SW480 (cell line): ENCODE measurements around the gene HS2ST1.

Source experiments
- DNase-seq: peaks from one replicate; pipeline ENCODE4 v3.0.0-alpha.2; 2016; ENCODE audit warnings: low spot score

HS2ST1 gene

DNA sequence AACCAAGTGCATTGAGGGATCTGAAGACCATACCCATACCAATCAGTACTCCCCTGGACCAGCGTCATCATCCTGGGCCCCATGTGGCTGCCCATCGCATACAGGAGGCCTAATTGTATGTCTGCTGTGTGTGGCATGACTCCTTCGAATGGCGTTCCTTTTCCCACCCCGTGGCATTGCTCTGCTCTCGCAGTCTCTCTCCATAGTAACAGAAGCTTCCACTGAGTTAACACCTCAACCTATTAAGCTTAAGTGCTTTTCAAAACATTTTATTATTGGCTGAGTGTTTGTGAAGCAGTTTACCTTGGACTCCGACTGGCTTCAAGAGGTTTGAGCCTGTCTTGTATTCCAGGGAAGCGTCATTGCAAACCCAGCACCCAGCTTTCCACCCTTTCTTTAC, 227.1 kb downstream of the HS2ST1 start:
- DNase-seq: no peak

DNA sequence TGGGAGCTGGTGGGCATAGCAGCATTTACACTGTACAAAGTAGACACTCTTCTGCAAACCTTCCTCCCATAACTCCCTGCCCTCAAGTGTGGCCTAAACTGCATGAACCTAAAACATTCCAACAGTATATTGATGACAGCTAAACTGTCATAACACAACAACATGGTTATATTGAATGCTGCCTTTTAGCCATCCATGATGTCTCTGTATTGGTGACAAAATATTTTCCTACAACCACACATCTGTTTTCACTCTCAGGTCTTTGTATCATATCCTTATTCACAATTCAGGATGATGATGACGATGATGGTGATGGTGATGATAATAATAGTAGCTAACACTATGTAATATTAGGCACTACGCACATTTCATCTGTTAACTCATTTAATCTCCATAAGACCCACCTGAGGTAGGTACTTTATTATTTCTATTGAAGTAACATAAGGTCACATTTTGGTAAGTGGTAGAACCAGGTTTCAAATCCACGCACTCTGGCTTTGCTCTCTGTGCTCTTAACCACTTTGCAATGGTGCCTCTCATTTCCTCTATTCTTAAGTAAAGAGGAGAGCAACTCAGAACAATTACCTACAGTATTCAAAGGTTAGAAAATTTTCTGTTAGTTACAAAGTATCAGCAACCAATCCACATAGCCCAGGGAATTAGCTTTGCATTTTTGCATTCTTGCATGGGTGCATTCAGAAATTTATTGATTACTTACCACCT, 229.1 kb downstream of the HS2ST1 start:
- no peak for DNase-seq

DNA sequence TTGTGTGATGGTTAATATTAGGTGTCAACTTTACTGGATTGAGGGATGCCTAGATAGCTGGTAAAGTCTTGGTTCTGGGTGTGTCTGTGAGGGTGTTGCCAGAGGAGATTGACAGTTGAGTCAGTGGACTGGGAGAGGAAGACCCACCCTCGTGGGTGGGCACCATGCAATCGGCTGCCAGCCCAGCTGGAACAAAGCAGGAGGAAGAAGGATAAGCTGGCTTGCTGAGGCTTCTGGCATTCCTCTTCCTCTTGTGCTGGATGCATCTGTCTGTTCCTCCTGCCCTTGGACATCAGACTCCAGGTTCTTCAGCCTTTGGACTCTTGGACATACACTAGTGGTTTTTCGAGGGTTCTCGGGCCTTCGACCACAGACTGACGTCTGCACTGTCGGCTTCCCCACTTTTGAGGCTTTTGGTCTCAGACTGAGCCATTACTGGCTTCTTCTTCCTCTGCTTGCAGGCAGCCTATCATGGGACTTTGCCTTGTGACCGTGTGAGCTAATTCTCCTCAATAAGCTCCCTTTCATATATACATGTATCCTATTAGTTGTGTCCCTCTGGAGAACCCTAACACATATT, 230.0 kb downstream of the HS2ST1 start:
- DNase-seq: peak; percentile 2

DNA sequence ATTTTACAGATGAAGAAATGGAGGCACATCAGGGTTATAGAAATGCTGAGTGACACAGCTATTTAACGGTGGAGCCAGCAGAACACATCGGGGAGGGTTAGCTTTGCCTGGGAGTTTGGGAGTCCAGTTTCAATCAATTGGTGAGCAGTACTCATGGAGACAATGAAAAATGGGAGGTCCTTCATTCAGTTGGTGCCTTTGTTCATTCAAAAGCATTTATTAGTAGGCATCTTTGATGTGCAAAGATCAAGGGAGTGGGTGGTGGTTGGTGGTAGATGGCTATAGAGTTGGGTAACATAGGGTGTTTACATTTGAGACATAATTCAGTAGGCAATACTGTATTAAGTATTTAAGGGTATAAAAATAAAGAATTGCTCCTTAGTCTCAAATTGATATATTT, 230.5 kb downstream of the HS2ST1 start:
- DNase-seq: peak; percentile 92

DNA sequence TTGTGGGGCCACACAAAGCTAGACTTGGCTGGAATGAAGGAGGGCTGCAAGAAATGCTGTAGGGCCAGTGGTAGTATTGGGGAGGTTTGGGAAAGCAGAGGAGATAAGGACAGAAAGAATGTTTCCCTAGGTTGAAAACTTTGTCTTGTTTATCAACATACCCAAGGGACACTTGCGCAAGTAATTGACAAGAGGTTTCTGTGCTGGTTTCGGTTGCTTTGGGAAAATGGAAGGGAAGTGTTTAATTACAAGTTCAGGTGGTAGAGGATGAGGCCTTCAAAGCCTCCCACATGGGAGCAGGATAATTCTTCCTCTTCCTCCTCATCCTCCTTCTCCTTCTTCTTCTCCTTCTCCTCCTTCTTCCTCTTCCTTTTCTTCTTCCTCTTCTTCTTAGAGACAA, 232.1 kb downstream of the HS2ST1 start:
- DNase-seq: no peak

DNA sequence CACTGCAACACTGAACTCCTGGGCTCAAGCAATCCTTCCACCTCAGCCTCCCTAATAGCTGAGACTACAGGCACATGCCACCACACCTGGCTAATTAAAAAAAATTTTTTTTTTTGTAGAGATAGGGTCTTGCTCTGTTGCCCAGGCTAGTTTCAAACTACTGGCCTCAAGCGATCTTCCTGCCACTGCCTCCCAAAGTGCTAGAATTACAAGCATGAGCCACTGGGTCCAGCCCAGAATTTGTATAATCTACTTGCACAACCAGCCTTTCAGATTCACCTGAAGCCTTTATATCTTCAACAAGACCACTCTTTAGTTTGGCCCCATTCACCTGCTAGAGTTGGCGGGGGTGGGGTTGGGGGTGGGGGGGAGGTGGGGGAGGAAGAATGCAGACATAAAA, 232.6 kb downstream of the HS2ST1 start:
- DNase-seq: no peak

DNA sequence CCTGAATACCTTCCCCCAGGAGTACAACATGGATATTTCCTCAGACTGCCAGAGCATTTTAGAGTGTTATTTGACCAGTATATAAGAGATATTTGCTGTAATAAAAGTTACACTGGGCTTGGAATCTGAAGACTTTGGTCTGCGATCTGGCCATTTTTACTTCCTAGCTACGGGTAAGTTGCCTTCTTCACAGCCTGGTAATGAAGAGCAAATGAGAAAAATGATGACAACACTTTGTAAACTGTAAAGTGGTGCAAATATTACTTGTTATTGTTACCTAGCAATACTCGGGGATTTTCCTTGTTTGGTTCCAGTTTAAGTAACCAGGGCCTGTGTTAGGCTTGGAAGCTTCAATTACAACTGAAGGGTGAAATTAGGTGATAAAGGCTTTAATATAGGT, 233.4 kb downstream of the HS2ST1 start:
- no peak for DNase-seq

DNA sequence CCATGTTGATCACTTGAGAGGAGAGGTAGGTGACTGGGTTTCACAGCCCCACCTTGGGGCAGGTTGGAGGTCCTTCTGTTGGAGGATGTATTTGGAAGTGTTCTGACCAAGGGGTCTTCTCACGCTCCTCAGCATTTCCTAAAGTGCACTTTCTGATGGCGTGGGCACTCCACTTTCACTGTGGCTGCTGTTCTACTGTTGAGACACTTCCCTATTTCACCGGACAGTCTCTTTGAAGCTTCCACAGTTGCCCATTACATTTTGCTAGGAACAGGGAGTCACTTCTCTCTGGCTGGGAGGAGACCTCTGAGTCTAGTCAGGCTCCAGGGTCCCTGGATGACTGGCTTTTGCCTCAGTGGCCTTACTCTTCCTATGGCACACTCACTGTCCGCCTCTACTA, 234.2 kb downstream of the HS2ST1 start:
- DNase-seq: no peak

DNA sequence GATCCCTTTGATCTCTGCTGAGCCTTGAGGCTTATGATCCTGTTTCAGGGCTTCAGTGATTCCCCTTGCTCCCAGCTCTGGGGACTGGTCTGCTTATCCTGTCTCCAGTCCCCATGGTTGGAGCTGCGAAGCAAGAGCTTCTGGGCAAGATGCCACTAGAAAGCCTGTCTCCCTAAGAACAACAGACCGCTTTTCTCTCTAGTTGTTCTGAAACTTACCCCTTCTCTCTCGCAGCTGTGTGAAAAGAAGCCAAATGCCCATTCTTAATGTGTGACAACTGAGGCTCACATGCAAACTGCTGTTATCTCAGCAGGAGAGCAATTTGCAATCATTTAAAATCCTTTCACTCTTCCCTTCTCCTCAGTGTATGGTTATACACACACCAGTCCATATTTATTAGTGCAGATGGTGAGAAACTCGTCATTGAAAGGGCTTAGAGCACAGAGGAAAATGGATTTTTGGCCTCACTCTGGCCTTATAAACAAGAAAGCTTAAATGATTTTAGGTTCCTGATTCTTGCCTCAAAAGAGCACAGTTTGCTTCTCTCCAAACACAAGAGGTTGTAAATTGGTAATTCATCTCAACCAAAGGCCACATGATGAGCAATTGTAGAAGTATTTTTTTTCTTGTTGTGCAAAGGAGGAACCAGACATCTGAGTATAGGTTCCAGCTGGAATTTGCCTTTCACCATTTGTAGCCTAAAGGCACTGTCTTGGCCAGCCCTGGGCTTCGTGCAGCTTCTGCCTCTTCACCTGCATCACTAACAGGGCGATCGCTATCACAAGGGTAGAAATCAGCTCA, 235.0 kb downstream of the HS2ST1 start:
- no peak for DNase-seq

DNA sequence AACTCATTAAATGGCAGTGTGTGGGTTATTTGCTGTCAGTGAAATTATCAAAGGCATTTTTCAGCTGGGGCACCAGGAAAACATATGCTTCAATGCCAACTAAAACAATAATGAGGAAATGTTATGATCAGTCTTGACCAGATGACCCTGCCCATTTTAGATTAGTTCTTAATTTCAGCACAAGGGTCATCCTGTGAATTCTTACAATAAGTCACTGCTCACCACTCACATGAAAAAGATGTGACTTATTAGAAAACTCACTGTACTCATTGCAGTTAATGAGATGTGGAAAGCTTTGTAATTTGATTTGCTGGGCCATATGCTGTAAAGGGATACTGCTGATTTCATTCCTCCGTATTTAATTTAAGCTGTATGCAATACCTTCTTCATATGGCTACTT, 235.7 kb downstream of the HS2ST1 start:
- DNase-seq: no peak

DNA sequence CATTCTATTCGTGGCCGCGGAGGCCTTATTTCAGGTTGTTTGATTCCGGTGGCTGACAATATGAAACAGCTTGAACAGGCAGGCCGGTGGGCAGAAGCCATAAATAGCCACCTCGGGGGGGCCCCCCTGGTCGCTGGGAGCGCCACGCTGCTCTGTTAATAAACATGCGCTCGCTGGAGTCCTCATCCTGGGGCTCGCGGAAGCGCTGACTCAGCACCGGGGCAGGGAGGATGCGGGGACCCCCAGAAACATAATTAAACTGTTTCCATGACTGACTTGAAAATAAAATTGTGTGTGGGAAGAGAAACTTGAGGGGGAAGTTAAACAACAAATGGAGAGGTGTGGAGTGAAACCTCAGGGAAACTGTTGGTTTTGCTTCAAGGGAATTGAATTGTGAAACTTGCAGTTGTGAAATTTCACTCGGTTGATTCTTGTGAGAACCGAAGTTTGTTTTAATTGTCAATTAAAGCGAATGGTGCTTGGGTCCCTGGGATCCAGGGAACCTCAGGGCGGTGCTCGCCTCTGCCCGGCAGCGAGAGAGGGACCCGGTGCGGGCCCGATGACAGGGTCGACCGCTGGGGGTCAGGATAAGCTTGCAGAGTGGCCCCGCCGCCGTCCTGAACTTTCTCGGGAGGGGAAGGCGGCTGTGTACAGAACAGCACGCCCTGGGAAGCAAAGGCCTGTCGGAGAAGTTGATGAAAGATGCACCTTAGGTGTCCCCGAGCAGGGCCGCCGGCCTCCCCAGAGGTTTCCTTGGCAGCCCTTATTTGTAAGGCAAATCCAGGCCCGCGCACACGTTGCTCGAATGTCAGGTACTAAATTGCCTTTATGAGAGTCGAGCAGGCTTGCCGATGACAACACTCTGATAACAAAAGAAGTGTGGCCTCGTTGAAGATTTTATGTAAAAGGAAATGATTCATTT, 237.3 kb downstream of the HS2ST1 start:
- no peak for DNase-seq

DNA sequence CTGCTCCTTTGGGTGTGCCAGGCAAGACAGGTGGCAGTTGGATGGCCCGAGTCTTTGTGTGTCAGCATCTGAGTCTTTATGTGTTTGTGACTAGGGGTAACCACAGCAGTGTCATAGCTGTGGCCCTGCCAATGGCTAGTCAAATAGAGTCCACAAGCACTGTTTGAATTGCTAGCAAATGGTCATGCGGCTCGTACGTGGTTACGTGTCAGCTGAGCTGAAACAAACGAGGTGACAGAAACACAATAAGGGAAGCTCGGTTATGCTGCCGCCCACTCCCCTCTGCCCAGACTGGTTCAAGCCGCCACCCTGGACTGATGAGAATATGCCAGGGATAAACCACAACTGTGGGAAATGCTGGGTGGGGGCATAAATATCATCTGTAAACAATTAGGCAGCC, 239.9 kb downstream of the HS2ST1 start:
- peak; percentile 82 for DNase-seq

DNA sequence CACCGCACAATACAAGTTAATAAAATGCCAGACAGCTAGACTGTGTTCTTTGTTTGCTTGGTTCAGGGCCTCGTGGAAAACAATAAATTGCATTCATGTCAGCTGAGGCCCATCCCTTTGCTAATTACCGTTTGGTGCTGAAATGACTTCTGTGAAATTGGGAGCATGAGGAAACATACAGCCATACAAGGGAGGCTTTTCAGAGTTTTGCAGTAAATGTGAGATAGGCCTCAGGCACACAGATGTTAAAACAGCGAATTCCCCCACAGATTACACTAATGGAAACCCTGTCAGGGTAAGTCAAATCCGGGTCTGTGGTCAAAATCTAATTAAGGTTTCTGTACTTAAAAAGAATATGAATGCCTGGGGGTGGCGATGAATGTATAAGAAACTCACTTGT, 240.7 kb downstream of the HS2ST1 start:
- DNase-seq: peak; percentile 60

DNA sequence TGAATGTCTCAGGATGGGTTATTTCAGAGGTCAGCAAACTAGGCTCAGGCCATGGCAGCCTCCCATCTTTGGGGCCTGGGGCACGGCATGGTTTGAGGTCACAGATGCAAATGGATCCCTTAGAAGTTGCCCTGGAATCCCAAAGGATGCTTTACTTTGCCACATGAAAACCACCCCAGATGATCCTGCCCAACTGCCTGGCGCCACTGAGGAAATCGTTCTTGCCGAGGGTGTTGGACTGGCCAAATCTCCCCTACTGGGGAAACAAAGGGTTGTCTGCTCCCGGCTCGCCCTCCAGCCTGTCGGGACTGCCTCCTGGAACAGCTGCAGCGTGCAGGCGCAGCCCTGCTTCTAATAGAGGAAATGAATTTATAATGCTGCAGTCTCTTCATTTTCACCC, 241.2 kb downstream of the HS2ST1 start:
- peak; percentile 37 for DNase-seq

DNA sequence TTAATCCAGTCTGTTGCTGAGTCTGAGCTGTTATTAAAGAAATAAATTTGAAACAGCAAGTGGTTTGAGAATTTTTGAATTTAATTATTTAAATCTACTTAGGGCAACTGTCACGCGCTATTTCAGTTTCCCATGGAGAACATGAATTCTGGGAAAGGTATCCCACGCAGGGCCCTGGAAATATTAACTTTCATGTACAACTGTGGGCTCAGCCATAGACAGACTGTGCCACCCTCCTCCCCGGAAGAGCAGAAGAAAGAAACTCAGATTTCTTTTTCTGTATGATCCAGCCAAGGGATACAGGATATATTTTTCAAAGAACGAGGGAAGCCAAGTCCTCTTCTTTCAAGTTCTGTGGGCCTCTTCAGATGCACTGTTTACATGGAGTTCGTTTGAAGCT, 241.7 kb downstream of the HS2ST1 start:
- DNase-seq: no peak

DNA sequence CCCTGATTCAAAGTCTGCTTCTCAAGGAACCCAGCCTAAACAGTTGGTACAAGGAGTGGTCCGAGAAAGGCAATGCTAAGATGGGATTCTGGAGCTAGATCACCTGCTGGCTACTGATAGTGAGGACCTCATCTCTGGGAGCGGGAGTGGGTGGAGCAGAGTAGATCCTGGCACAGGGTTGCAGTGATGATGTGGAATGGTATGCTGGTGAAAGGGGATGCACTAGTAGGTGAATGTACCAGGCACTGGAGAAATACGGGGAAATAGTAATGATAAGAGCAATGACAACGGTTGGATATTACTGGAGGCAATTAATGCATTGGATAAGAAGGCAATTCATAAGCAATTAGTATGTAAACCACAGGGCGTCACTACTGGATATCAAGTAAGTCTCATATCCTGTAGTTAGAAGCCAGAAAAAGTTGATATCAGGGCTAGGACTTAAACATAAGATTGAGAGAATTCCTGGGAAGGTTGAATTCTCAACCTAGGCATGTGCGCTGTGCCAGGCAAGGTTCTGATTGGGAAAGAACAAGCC, 245.0 kb downstream of the HS2ST1 start:
- DNase-seq: no peak
